ENCODE data around the gene PITRM1. TPM values are rescaled to one million over a fixed set of nuclear protein-coding genes. Genes with fewer than 3 reads are reported as not detected.

PITRM1 gene
- polyA plus RNA-seq, 1 donor from 2014 or later, result 62.2 TPM

GRCh38 chr10:3113343-3113720, 59.2 kb downstream of the PITRM1 start:
- no peaks in the 10 kb centered on the region for H4K20me1 ChIP-seq (ENCODE audit: insufficient read depth)
- H3K4me3 ChIP-seq (ENCODE audit: low read length), result no peak overlapping the region
- no peak overlapping the region for H3K27ac ChIP-seq (ENCODE audit: low read length)
- TF ChIP-seq SMC3 (conservative IDR thresholded peaks at IDR 0.05; ENCODE audit: poor library complexity), result no peak
- TF ChIP-seq, protein P1, sequence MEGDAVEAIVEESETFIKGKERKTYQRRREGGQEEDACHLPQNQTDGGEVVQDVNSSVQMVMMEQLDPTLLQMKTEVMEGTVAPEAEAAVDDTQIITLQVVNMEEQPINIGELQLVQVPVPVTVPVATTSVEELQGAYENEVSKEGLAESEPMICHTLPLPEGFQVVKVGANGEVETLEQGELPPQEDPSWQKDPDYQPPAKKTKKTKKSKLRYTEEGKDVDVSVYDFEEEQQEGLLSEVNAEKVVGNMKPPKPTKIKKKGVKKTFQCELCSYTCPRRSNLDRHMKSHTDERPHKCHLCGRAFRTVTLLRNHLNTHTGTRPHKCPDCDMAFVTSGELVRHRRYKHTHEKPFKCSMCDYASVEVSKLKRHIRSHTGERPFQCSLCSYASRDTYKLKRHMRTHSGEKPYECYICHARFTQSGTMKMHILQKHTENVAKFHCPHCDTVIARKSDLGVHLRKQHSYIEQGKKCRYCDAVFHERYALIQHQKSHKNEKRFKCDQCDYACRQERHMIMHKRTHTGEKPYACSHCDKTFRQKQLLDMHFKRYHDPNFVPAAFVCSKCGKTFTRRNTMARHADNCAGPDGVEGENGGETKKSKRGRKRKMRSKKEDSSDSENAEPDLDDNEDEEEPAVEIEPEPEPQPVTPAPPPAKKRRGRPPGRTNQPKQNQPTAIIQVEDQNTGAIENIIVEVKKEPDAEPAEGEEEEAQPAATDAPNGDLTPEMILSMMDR (IDR thresholded peaks at IDR 0.05; ENCODE audit: poor library complexity, severe bottlenecking), result no peak
- H3K9me2 ChIP-seq (ENCODE audit: insufficient read depth, low read length), result no peaks in the 10 kb centered on the region
- no peaks in the 10 kb centered on the region for H3K27me3 ChIP-seq (ENCODE audit: insufficient read depth, low read depth, low read length)
- no peaks in the 10 kb centered on the region for H3K79me2 ChIP-seq (replicated peaks; ENCODE audit: insufficient read depth, low read length)
- no peaks in the 10 kb centered on the region for H3F3A ChIP-seq (ENCODE audit: insufficient read depth, low read length, poor library complexity, severe bottlenecking)
- no peak overlapping the region for H3K9ac ChIP-seq (ENCODE audit: low read length)
- H3K9me3 ChIP-seq (ENCODE audit: low read length), result no peaks in the 10 kb centered on the region
- no peaks in the 10 kb centered on the region for H3K36me3 ChIP-seq (ENCODE audit: insufficient read depth, low read length)
- H3K4me2 ChIP-seq (ENCODE audit: low read length), result no peak overlapping the region
- H2AFZ ChIP-seq (ENCODE audit: low read depth, low read length), result no peak overlapping the region

GRCh38 chr10:3111621-3112163, 60.9 kb downstream of the PITRM1 start:
- H3K27me3 ChIP-seq (ENCODE audit: insufficient read depth, low read depth, low read length), result no peaks in the 10 kb centered on the region
- no peak overlapping the region for H3K9ac ChIP-seq (ENCODE audit: low read length)
- TF ChIP-seq MXI1 (conservative IDR thresholded peaks at IDR 0.05; ENCODE audit: poor library complexity, severe bottlenecking) (no peak), EP300 (conservative IDR thresholded peaks at IDR 0.05; ENCODE audit: poor library complexity, severe bottlenecking) (no peak), TAF1 (IDR thresholded peaks at IDR 0.05; ENCODE audit: low read depth) (no peak), SMC3 (conservative IDR thresholded peaks at IDR 0.05; ENCODE audit: poor library complexity) (no peak), RAD21 (conservative IDR thresholded peaks at IDR 0.05) (no peak), POLR2AphosphoS5 (IDR thresholded peaks at IDR 0.05) (no peak), REST (IDR thresholded peaks at IDR 0.05; ENCODE audit: borderline replicate concordance) (no peak), EZH2 (IDR thresholded peaks at IDR 0.05; ENCODE audit: borderline replicate concordance, insufficient read depth, low read length, poor library complexity, severe bottlenecking) (no peak)
- TF ChIP-seq, protein P1 (IDR thresholded peaks at IDR 0.05; ENCODE audit: poor library complexity, severe bottlenecking), result no peak
- H4K20me1 ChIP-seq (ENCODE audit: insufficient read depth), result no peaks in the 10 kb centered on the region
- no peaks in the 10 kb centered on the region for H3K79me2 ChIP-seq (replicated peaks; ENCODE audit: insufficient read depth, low read length)
- no peak overlapping the region for H3K4me3 ChIP-seq (ENCODE audit: low read length)
- no peaks in the 10 kb centered on the region for H3K9me2 ChIP-seq (ENCODE audit: insufficient read depth, low read length)
- H3K27ac ChIP-seq (ENCODE audit: low read length), result no peak overlapping the region
- H3K9me3 ChIP-seq (ENCODE audit: low read length), result no peaks in the 10 kb centered on the region
- H3K4me2 ChIP-seq (ENCODE audit: low read length), result no peak overlapping the region
- no peaks in the 10 kb centered on the region for H3F3A ChIP-seq (ENCODE audit: insufficient read depth, low read length, poor library complexity, severe bottlenecking)
- no peak overlapping the region for H2AFZ ChIP-seq (ENCODE audit: low read depth, low read length)
- no peaks in the 10 kb centered on the region for H3K36me3 ChIP-seq (ENCODE audit: insufficient read depth, low read length)

Measured in neural cell (in vitro differentiated cells).